Mononuclear cell (primary cell): ENCODE measurements around the gene NLRX1. TPM values are rescaled to one million over a fixed set of nuclear protein-coding genes. Genes with fewer than 3 reads are reported as not detected.
"Not testable (repeated sequence)": the region's sequence is repeated elsewhere in the genome, so short reads cannot be mapped to it uniquely, and the experiment has no call there.

Experiments
- H3K27me3 ChIP-seq: 2 replicates; pipeline ENCODE4 v1.6.0; 2011; ENCODE audit warnings: low read length, control low read depth; ENCODE audit not compliant: insufficient read depth
- H3K4me1 ChIP-seq: 2 replicates; pipeline ENCODE4 v1.5.1; 2011; ENCODE audit warnings: mild to moderate bottlenecking, low read length, control low read depth; ENCODE audit not compliant: insufficient read depth
- H3K4me3 ChIP-seq: 2 replicates; pipeline ENCODE4 v1.5.1; 2011; ENCODE audit warnings: mild to moderate bottlenecking, low read length, moderate library complexity
- H3K9me3 ChIP-seq: 2 replicates; pipeline ENCODE4 v1.5.1; 2011; ENCODE audit warnings: low read depth, mild to moderate bottlenecking, control low read depth, low read length
- total RNA-seq: library from RNA; depleted of rRNA; stranded (reverse); fragments of >200 nt; gene quantifications from one replicate; pipeline ENCODE4 v1.2.3, GENCODE V29; 2012

Gene NLRX1
- total RNA-seq, 1 donor = 4.7 TPM

- Histone ChIP-seq H3K9me3 (no peaks in the 10 kb centered on the region), H3K27me3 (no peaks in the 10 kb centered on the region), H3K4me1 (peaks cover 49% of the 10 kb centered on the region), H3K4me3 (peak within 1 kb of the TSS; percentile 83)
Observed at GRCh38 chr11:119205574-119206510, 37.3 kb downstream of the NLRX1 start, which contains the start of gene CBL. Gene CBL (plus strand): TSS chr11:119206339. CDS start chr11:119206418, 79 bp downstream.

DNA sequence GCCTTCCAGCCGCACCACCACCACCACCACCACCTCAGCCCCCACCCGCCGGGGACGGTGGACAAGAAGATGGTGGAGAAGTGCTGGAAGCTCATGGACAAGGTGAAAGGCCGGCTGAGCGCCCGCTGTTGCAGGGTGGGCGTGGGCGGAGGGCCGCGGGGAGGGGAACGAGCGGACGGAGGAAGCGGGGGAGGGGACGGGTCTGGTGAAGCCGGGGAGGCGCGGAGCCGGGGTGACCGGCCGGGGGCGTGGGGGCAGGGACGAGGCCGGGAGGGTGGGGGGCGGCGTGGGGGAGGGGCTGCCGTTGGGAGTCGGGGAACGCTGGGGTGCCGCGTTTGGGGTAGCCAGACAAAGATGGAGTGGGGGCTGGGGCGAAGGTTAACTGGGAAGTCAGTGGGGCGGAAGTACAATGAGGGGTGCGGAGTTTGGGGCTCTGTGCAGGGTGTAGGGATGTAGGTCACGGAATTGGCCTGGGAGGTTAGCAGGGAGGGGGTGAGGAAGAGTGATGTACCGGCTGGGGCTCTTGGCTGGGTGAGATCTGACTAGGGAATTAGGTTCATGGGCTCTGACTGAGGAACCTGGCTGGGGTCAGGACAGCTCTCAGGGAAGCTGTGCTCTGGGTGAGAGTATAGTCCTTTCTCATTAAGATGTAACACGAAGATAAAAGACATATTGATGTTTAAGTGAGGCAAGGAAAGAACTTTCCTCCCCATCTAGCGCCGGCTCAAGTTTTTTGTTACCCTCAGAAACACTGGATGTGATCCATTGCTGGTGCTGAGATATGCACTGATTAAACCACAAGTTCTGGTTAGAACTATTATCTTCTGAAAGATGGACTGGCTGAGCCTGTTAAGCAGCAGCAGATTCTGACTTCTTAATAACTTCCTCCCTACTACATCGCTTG is 38.2 kb downstream of the NLRX1 start:
- Histone ChIP-seq H3K4me3 (peak overlapping the region; percentile 83), H3K9me3 (no peaks in the 10 kb centered on the region), H3K4me1 (peaks cover 49% of the 10 kb centered on the region), H3K27me3 (no peaks in the 10 kb centered on the region)

DNA sequence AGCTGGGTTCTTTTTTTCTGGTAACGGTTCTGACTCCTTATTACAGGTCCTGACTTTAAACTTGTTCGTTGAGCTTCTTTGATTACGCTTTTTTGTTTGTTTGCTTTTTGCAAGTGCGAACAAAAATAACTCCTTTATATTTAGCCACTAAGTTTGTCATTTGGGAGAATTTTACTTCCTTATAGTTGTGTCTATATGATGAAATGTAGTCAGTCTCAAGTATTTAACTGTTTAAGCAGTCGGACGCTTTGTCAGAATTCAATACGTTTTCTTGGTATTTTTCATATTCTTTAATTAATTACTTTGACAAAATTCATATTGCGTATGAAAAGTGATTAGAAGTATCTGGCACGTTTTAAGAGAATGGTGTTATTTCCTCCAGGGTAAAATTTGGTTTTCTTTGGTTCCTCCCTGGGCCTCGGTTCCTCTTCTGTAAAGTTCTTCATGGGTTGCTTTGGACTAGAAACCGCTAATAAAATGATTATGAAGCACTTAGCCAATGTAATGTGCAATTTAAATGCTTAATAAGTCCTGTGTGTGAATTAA is 39.0 kb downstream of the NLRX1 start:
- H3K4me3 ChIP-seq = peak overlapping the region; percentile 83
- H3K27me3 ChIP-seq = no peaks in the 10 kb centered on the region
- H3K4me1 ChIP-seq = peaks cover 49% of the 10 kb centered on the region
- no peaks in the 10 kb centered on the region for H3K9me3 ChIP-seq

DNA sequence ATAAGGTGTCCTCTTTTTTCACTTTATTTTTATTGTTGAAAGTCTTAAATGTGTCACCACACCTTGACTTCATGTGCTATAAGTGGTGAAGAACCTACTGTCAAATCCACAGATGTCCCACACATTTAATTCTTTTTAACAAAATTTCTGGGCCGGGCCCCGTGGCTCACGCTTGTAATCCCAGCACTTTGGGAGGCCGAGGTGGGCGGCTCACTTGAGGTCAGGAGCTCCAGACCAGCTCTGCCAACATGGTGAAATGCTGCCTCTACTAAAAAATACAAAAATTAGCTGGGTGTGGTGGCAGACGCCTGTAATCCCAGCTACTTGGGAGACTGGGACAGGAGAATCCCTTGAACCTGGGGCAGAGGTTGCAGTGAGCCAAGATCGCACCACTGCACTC is 40.7 kb downstream of the NLRX1 start:
- Histone ChIP-seq H3K4me1 (peaks cover 48% of the 10 kb centered on the region), H3K4me3 (no peak overlapping the region), H3K9me3 (no peaks in the 10 kb centered on the region), H3K27me3 (no peaks in the 10 kb centered on the region)

DNA sequence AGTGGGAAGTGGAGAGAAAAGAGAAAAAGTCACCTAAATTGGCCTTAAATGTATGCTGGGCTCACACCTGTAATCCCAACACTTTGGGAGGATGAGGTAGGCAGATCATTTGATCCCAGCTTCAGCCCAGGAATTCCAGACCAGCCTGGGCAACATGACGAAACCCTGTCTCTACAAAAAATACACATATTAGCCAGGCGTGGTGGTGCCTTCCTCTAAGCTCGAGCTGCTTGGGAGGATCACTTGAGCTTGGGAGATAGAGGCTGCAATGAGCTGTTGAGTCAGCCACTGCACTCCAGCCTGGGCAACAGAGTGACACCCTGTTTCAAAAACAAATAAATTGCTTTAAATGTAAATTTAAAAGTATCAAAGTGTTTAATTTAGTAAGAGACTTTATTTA is 41.5 kb downstream of the NLRX1 start:
- Histone ChIP-seq H3K4me3 (no peak overlapping the region), H3K4me1 (peaks cover 39% of the 10 kb centered on the region), H3K9me3 (no peaks in the 10 kb centered on the region), H3K27me3 (no peaks in the 10 kb centered on the region)

GRCh38 chr11:119218141-119218878 is 49.8 kb downstream of the NLRX1 start:
- Histone ChIP-seq H3K4me3 (no peak overlapping the region), H3K9me3 (no peaks in the 10 kb centered on the region), H3K27me3 (no peaks in the 10 kb centered on the region), H3K4me1 (peaks cover 14% of the 10 kb centered on the region)

DNA sequence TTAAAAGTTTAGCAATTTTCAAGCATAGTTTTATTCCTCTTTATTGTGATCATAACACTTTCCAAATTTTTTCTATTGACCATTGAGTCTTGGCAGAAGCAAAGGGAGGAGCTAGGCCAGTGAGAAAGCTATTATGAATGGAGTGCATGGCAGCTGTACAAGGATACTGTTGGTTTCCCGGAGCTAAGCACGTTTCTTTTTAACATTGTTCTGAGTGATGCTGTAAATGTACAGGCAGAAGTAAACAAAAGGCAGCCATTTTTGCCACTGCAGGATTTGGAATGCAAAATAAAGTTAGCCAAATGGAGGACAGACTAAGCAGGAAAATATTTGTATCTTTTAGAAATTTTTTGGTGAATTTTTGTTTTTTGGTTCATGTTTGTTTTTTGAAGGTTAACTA is 53.8 kb downstream of the NLRX1 start:
- Histone ChIP-seq H3K27me3 (no peaks in the 10 kb centered on the region), H3K4me1 (peaks cover 10% of the 10 kb centered on the region)

GRCh38 chr11:119222891-119223290 is 54.4 kb downstream of the NLRX1 start:
- Histone ChIP-seq H3K27me3 (no peaks in the 10 kb centered on the region), H3K9me3 (no peaks in the 10 kb centered on the region), H3K4me3 (no peak overlapping the region), H3K4me1 (peaks cover 10% of the 10 kb centered on the region)

More for the DNA sequence above, 53.8 kb downstream of the NLRX1 start:
- Histone ChIP-seq H3K9me3 (no peaks in the 10 kb centered on the region), H3K4me3 (no peak overlapping the region)

- Histone ChIP-seq H3K4me1 (peaks cover 20% of the 10 kb centered on the region), H3K4me3 (no peak overlapping the region), H3K27me3 (no peaks in the 10 kb centered on the region), H3K9me3 (no peaks in the 10 kb centered on the region)
Observed at GRCh38 chr11:119223856-119224255, 55.3 kb downstream of the NLRX1 start.

GRCh38 chr11:119228535-119229287 is 60.2 kb downstream of the NLRX1 start:
- H3K9me3 ChIP-seq, H3K27me3 ChIP-seq, H3K4me3 ChIP-seq: not testable (repeated sequence)
- H3K4me1 ChIP-seq = peaks cover 18% of the 10 kb centered on the region

DNA sequence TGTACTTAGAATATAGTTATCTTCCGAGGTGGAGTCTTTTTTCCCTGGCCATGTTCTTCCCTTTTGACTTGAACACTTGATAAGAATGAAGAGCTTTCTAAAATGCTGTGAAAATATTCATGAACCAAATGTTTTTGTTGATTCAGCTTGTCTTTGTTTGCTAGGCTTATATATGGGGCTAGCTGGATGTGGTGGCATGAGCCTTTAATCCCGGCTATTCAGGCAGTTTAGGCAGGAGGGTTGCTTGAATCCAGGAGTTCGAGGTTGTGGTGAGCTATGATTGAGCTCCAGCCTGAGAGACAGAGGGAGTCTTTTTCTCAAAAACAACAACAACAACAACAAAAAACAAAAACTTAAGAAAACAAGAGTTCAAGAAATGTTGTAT is 60.8 kb downstream of the NLRX1 start:
- Histone ChIP-seq H3K4me1 (peaks cover 18% of the 10 kb centered on the region), H3K27me3 (no peaks in the 10 kb centered on the region), H3K4me3 (no peak overlapping the region), H3K9me3 (no peaks in the 10 kb centered on the region)

GRCh38 chr11:119229741-119230140 is 61.2 kb downstream of the NLRX1 start:
- peaks cover 18% of the 10 kb centered on the region for H3K4me1 ChIP-seq
- H3K9me3 ChIP-seq = no peaks in the 10 kb centered on the region
- no peaks in the 10 kb centered on the region for H3K27me3 ChIP-seq
- H3K4me3 ChIP-seq = no peak overlapping the region
